ENCODE results near the gene RNF41.
"Not testable (repeated sequence)": the region's sequence is repeated elsewhere in the genome, so short reads cannot be mapped to it uniquely, and the experiment has no call there.

The RNF41 gene

DNA sequence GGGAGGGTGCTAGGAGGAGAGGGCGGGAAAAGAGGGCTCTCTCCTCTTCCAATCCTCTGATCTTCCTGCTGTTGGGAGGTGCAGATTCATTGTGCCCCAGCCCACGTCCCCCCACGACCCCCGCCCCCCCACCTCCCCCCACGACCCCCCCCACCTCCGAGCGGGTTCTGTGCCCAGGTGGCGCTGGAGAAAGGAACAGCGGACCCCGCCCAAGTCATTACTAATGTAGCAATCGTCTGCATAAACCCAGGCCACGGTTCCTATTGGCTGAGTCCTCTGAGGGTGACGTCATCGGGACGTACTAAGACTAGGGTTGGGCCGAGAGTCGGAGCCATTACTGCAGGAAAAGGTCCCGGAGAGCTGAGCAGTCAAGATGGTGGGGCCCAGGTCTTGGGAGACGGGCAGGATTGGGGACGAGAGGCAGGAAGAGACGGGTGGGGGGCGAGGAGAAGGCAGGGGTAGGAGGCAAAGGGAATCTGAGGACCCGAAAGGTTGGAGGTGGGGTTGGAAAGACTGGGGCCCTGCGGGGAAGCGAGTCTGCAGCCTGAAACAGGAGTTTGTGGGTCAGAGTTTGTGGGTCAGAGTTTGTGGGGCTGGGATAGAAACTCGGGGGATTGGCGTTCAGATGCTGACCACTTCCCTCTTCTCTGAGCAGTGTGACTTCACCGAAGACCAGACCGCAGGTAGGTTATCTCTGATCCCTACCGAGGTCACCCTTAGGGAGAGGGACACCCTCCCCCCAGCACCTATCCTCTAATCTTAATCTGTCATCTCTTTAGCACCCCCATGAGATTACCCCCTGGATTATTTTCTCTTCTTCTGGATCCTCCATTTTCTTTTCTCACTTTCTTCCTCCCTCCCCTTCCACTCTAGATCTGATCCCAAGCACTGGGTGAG, 63.4 kb downstream of the RNF41 start, which contains the start of gene MYL6:
MYL6 (plus strand) TSS at position 331 of the 897 bp plus-strand sequence; CDS start at position 374, 43 bp downstream.
- peaks cover 58% of the 10 kb centered on the region for H3K4me1 Mint-ChIP-seq
- no peaks in the 10 kb centered on the region for H3K27me3 Mint-ChIP-seq
- H3K9me3 Mint-ChIP-seq, result no peaks in the 10 kb centered on the region
- H3K27ac Mint-ChIP-seq (ENCODE audit: low read depth), result peak within 1 kb of the TSS; percentile 94
- H3K4me3 Mint-ChIP-seq, result peak within 1 kb of the TSS; percentile 94
- DNase-seq (ENCODE audit: low spot score in 2 of 2), result peak; percentile 67 to 82
- peaks cover 36% of the 10 kb centered on the region for H3K36me3 Mint-ChIP-seq (ENCODE audit: insufficient read depth)
- peak; percentile 91 for ATAC-seq (replicated peaks; ENCODE audit: extremely low read depth, poor library complexity, severe bottlenecking)

DNA sequence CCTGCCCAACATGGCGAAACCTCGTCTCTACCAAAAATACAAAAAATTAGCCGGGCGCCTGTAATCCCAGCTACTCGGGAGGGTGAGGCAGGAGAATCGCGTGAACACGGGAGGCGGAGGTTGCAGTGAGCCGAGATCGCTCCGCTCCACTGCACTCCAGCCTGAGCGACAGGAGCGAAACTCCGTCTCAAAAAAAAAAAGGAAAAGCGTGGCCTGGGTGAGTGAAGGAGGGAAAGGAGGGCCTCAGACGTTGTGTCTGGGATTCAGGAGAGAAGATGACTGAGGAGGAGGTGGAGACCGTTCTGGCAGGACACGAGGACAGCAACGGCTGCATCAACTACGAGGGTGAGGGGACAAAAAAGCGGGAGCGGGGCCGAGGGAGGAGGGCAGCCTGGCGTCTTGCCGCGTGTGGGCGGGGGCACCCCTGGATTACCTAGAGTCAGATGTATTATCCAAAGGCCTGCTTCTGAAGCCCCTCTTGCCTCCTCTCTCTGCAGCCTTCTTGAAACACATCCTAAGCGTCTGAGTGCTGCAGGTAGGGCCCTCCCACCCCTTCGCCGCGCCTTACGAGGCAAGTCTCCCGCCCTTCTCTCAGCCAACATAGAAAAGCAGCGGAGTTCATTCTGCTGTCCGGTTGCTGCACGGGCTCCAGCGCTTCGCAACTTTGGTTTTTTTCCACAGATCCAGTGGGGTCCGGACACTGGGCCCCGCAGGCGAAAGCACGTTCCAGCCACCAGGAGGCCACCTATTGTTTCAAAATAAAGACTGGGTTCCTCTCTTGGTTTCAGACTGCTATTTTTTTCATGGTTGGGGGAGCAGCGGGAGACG, 64.3 kb downstream of the RNF41 start:
- Mint-ChIP-seq H3K4me3 (peak overlapping the region; percentile 94), H3K27me3 (no peaks in the 10 kb centered on the region), H3K4me1 (peaks cover 58% of the 10 kb centered on the region), H3K36me3 (ENCODE audit: insufficient read depth) (peaks cover 27% of the 10 kb centered on the region), H3K9me3 (no peaks in the 10 kb centered on the region), H3K27ac (ENCODE audit: low read depth) (peak overlapping the region; percentile 94)
- ATAC-seq (replicated peaks; ENCODE audit: extremely low read depth, poor library complexity, severe bottlenecking), result peak; percentile 34
- DNase-seq (ENCODE audit: low spot score in 2 of 2), result peak in 1 of 2 donors; percentile 35

DNA sequence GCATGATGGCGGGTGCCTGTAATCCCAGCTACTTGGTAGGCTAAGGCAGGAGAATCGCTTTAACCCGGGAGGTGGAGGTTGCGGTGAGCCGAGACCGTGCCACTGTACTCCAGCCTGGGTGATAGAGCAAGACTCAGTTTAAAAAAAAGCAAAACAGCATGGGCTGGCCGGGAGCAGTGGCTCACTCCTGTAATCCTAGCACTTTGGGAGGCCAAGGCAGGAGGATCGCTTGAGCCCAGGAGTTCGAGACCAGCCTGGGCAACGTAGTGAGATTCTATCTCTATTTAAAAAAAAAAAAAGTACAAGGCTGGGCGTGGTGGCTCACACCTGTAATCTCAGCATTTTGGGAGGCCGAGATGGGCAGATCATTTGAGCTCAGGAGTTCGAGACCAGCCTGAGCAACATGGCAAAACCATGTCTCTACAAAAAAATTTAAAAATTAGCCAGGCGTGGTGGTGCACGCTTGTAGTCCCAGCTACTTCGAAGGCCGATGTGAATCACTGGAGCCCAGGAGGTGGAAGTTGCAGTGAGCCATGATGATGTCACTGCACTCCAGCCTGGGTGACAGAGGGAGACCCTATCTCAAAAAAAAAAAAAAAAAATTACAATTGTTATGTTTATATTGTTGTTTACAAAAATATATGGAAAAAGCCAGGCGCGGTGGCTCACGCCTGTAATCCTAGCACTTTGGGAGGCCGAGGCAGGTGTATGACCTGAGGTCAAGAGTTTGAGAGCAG, 65.1 kb downstream of the RNF41 start:
- not testable (repeated sequence) for ATAC-seq (replicated peaks; ENCODE audit: extremely low read depth, poor library complexity, severe bottlenecking); DNase-seq (ENCODE audit: low spot score in 2 of 2); H3K27me3 Mint-ChIP-seq; H3K9me3 Mint-ChIP-seq
- Mint-ChIP-seq H3K4me3 (peak overlapping the region; percentile 94), H3K27ac (ENCODE audit: low read depth) (peak overlapping the region; percentile 94), H3K4me1 (peaks cover 62% of the 10 kb centered on the region), H3K36me3 (ENCODE audit: insufficient read depth) (peaks cover 22% of the 10 kb centered on the region)

DNA sequence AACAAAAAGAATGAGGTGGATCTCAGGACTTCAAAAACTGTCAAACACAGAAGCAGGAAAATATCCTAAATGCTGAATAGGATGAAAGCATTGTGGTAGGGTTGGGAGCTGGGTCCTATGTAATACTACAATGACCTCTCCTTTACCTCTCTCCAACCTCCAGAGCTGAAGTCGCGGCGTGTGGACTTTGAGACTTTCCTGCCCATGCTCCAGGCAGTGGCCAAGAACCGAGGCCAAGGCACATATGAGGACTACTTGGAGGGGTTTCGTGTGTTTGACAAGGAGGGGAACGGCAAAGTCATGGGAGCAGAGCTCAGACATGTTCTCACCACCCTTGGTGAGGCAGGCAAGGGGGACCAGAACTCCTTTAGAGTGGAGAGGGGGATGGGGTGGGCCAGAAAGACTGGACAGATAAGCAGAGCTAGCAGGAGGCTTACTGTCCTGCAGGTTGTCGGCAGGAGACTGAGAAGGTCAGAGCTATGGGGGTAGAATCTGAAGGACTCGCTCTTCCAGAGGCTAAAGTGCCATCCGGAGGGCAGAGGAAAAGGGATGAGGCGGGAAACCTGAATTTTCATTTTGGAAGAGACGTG, 66.4 kb downstream of the RNF41 start:
- Mint-ChIP-seq H3K36me3 (ENCODE audit: insufficient read depth) (peaks cover 27% of the 10 kb centered on the region), H3K4me1 (peaks cover 53% of the 10 kb centered on the region), H3K27me3 (no peaks in the 10 kb centered on the region), H3K4me3 (peak overlapping the region; percentile 9), H3K9me3 (no peaks in the 10 kb centered on the region), H3K27ac (ENCODE audit: low read depth) (no peak overlapping the region)
- no peak for DNase-seq (ENCODE audit: low spot score in 2 of 2)
- no peak for ATAC-seq (replicated peaks; ENCODE audit: extremely low read depth, poor library complexity, severe bottlenecking)

DNA sequence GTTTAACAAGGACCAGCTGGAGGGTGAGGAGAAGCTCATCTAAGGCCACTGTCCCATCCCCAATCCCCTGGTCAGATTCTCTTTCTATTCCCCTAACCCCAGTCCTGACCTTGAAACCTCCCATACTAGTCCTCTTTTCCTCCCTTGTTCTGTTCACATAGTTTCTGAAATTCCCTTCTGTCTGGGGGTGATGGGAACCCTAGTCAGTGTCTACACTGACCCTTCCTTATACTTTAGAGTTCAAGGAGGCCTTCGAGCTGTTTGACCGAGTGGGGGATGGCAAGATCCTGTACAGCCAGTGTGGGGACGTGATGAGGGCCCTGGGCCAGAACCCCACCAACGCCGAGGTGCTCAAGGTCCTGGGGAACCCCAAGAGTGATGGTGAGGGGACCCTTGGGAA, 66.9 kb downstream of the RNF41 start:
- H3K27ac Mint-ChIP-seq (ENCODE audit: low read depth), result no peak overlapping the region
- H3K4me1 Mint-ChIP-seq, result peaks cover 48% of the 10 kb centered on the region
- ATAC-seq (replicated peaks; ENCODE audit: extremely low read depth, poor library complexity, severe bottlenecking), result no peak
- H3K9me3 Mint-ChIP-seq, result no peaks in the 10 kb centered on the region
- DNase-seq (ENCODE audit: low spot score in 2 of 2), result no peak
- no peak overlapping the region for H3K4me3 Mint-ChIP-seq
- H3K27me3 Mint-ChIP-seq, result no peaks in the 10 kb centered on the region
- H3K36me3 Mint-ChIP-seq (ENCODE audit: insufficient read depth), result peaks cover 23% of the 10 kb centered on the region

DNA sequence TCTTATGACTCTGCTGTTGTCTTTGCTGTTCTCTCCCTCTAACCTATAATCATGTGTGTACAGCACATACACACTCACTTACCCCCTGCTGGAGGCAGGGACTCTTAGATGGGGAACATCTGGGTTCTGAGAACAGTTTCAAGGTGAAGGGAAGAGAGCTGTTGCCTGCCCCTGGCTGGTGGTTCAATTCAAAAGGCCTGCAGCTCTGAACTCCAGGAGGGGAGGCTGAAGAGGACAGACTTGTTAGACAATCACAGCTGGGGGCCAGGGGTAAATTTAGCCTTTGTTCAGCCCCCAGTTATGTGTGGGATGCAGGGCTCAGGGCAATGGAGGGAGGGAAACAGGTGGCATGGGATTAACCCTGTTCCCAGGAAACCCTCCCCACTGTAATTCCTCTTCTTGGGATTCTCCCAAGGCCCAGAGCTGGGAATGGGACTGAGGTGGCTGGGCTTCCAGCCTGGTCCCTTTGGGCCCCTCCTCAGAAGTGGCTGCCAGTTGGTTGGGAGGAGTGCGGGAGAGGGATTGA, 67.4 kb downstream of the RNF41 start:
- peaks cover 19% of the 10 kb centered on the region for H3K36me3 Mint-ChIP-seq (ENCODE audit: insufficient read depth)
- H3K27ac Mint-ChIP-seq (ENCODE audit: low read depth), result no peak overlapping the region
- no peaks in the 10 kb centered on the region for H3K9me3 Mint-ChIP-seq
- H3K4me3 Mint-ChIP-seq, result no peak overlapping the region
- H3K27me3 Mint-ChIP-seq, result no peaks in the 10 kb centered on the region
- no peak for ATAC-seq (replicated peaks; ENCODE audit: extremely low read depth, poor library complexity, severe bottlenecking)
- DNase-seq (ENCODE audit: low spot score in 2 of 2), result no peak
- peaks cover 43% of the 10 kb centered on the region for H3K4me1 Mint-ChIP-seq

DNA sequence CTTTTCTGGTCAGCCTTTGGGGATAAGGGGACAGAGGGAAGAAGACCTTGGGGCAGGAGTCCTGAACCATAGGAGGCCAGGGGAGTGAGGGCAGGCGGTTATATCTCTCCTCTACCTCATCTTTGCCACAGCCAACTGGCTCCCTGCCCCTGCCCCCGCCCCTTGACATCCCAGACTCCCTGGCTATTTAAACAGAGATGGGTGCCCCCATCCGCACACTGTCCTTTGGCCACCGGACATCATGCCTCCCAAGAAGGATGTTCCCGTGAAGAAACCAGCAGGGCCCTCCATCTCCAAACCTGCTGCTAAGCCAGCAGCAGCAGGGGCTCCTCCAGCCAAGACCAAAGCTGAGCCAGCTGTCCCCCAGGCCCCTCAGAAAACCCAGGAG, 68.0 kb downstream of the RNF41 start:
- H3K27me3 Mint-ChIP-seq, result no peaks in the 10 kb centered on the region
- H3K27ac Mint-ChIP-seq (ENCODE audit: low read depth), result no peak overlapping the region
- DNase-seq (ENCODE audit: low spot score in 2 of 2) (no peak), ATAC-seq (replicated peaks; ENCODE audit: extremely low read depth, poor library complexity, severe bottlenecking) (no peak)
- no peaks in the 10 kb centered on the region for H3K9me3 Mint-ChIP-seq
- peaks cover 37% of the 10 kb centered on the region for H3K4me1 Mint-ChIP-seq
- peak overlapping the region; percentile 82 for H3K4me3 Mint-ChIP-seq
- H3K36me3 Mint-ChIP-seq (ENCODE audit: insufficient read depth), result peaks cover 17% of the 10 kb centered on the region

DNA sequence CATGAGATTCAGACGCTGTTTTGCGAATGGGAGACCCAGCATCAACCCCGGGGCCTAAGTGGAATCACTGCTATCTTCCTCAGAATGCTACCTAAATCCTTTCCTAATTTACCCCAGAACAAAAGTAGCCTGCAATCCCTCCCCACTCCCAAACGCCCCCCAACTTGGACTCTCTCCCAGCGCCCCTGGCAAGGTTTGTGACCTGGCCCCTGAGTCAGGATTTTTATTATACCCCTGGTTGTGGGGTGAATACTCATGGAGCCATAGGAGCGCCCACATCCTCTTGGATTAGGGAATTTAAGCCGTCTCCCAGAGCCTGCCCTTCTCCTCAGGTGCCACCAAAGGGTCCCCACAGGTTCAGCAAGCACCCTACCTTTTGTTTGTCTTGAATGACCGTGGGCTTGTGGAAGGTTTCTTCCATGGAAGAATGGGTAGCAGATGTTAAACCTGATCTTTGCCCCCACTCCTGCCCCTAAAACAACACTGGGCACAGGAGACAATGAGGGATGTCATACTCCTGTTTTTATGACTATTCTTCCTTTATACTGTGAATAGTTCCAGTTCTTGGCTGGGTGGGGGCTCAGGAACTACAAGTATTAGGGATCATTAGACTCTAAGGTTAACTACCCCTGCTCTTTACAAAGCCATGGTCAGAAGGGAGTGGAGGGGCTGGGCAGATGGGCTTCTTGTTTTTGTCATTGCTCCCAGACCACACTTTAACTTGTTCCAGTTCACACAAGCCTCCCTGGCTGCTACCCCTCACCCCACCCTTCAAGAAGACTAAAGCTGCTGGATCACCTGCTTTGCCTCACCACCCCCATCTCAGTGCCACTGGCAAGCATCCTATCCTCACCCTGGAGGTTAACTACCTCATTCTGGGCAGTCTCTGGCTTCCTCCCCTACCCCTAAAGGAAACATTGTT, 68.7 kb downstream of the RNF41 start:
- peaks cover 31% of the 10 kb centered on the region for H3K4me1 Mint-ChIP-seq
- DNase-seq (ENCODE audit: low spot score in 2 of 2) (no peak), ATAC-seq (replicated peaks; ENCODE audit: extremely low read depth, poor library complexity, severe bottlenecking) (no peak)
- H3K4me3 Mint-ChIP-seq, result peak overlapping the region; percentile 82
- no peaks in the 10 kb centered on the region for H3K27me3 Mint-ChIP-seq
- H3K36me3 Mint-ChIP-seq (ENCODE audit: insufficient read depth), result peaks cover 13% of the 10 kb centered on the region
- H3K9me3 Mint-ChIP-seq, result no peaks in the 10 kb centered on the region
- H3K27ac Mint-ChIP-seq (ENCODE audit: low read depth), result peak overlapping the region; percentile 93

Measured in central memory CD8-positive, alpha-beta T cell (primary cell).